ENCODE results near the gene RAB3A.

DNA sequence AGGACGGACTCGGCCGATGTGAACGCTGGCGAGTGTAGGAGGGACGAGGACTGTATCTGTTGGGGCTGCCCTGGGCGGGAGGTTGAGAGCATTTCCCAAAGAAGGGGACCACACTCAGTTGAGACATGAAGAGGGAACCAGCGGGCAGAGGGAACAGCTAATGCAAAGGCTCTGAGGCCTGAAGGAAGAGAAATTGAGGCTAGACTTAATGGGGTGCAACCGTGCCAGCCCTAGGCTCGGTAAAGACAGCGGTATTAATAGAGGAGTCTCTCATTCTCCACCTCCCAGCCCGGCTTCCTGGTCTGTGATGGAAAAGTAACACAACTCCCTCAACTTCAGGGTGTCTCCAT lies 9.7 kb downstream of the RAB3A start:
- TF ChIP-seq POLR2A (IDR thresholded peaks at IDR 0.05) (no peak), CTCF (IDR thresholded peaks at IDR 0.05) (no peak)

All from esophagus squamous epithelium (tissue), 4 donors.